HG02938 (cell line): ENCODE results near the gene SYT15B.
"Not testable (repeated sequence)": the region's sequence is repeated elsewhere in the genome, so short reads cannot be mapped to it uniquely, and the experiment has no call there.

ENCODE experiments used
- ATAC-seq: cut with Tn5 transposase; IDR thresholded peaks from one replicate; pipeline ENCODE4 v1.9.1; 2021; ENCODE audit warnings: mild to moderate bottlenecking, moderate library complexity; ENCODE audit not compliant: unreplicated experiment

The SYT15B gene

GRCh38 chr10:47730911-47731310, 32.5 kb downstream of the SYT15B start:
- ATAC-seq: not testable (repeated sequence)

GRCh38 chr10:47725740-47726139, 37.7 kb downstream of the SYT15B start:
- not testable (repeated sequence) for ATAC-seq

GRCh38 chr10:47725047-47725446, 38.3 kb downstream of the SYT15B start:
- not testable (repeated sequence) for ATAC-seq

- not testable (repeated sequence) for ATAC-seq
Measured at GRCh38 chr10:47724119-47724518, 39.3 kb downstream of the SYT15B start.

GRCh38 chr10:47723362-47723761, 40.0 kb downstream of the SYT15B start:
- not testable (repeated sequence) for ATAC-seq

- not testable (repeated sequence) for ATAC-seq
Measured at GRCh38 chr10:47717011-47717769, 46.2 kb downstream of the SYT15B start.
